HG02571 (cell line): ENCODE measurements around the gene MCAM.

Experiments
- ATAC-seq: cut with Tn5 transposase; IDR thresholded peaks from one replicate; pipeline ENCODE4 v1.9.1; 2021; ENCODE audit warnings: mild to moderate bottlenecking, moderate library complexity; ENCODE audit not compliant: unreplicated experiment

The MCAM gene

GRCh38 chr11:119316729-119317591, at the start of gene MCAM:
Gene MCAM, minus strand, starts transcription at chr11:119317130. Its CDS starts 29 bp downstream, at chr11:119317101.
- no peak for ATAC-seq

GRCh38 chr11:119365071-119365591, 48.2 kb upstream of the MCAM start:
- ATAC-seq = no peak

GRCh38 chr11:119363851-119364590, 47.1 kb upstream of the MCAM start:
- ATAC-seq = no peak

- no peak for ATAC-seq
Measured at GRCh38 chr11:119363081-119363850, 46.3 kb upstream of the MCAM start.

- no peak for ATAC-seq
Measured at GRCh38 chr11:119362741-119363080, 45.8 kb upstream of the MCAM start.

- no peak for ATAC-seq
Measured at GRCh38 chr11:119361941-119362725, 45.2 kb upstream of the MCAM start.

GRCh38 chr11:119361056-119361787, 44.3 kb upstream of the MCAM start:
- ATAC-seq = no peak

- no peak for ATAC-seq
Measured at GRCh38 chr11:119359365-119360214, 42.7 kb upstream of the MCAM start.

- ATAC-seq = no peak
Measured at GRCh38 chr11:119357074-119357473, 40.1 kb upstream of the MCAM start.

GRCh38 chr11:119356349-119357031, 39.6 kb upstream of the MCAM start:
- peak; percentile 62 for ATAC-seq

GRCh38 chr11:119355091-119355843, 38.3 kb upstream of the MCAM start:
- ATAC-seq = no peak

GRCh38 chr11:119352857-119353260, 35.9 kb upstream of the MCAM start:
- no peak for ATAC-seq

- no peak for ATAC-seq
Measured at GRCh38 chr11:119351232-119351631, 34.3 kb upstream of the MCAM start.

GRCh38 chr11:119350302-119350701, 33.4 kb upstream of the MCAM start:
- no peak for ATAC-seq

- ATAC-seq = no peak
Measured at GRCh38 chr11:119347940-119348605, 31.1 kb upstream of the MCAM start.

- ATAC-seq = no peak
Measured at GRCh38 chr11:119347242-119347641, 30.3 kb upstream of the MCAM start.

GRCh38 chr11:119346605-119347004, 29.7 kb upstream of the MCAM start, which contains the start of gene MFRP:
Gene MFRP, minus strand, starts transcription at chr11:119346705. Its CDS starts 192 bp downstream, at chr11:119346513.
- ATAC-seq = no peak
